ENCODE results near the gene ISL2.

- TF ChIP-seq POLR2A (IDR thresholded peaks at IDR 0.05), result peak; percentile 63
- TF ChIP-seq, protein P1, sequence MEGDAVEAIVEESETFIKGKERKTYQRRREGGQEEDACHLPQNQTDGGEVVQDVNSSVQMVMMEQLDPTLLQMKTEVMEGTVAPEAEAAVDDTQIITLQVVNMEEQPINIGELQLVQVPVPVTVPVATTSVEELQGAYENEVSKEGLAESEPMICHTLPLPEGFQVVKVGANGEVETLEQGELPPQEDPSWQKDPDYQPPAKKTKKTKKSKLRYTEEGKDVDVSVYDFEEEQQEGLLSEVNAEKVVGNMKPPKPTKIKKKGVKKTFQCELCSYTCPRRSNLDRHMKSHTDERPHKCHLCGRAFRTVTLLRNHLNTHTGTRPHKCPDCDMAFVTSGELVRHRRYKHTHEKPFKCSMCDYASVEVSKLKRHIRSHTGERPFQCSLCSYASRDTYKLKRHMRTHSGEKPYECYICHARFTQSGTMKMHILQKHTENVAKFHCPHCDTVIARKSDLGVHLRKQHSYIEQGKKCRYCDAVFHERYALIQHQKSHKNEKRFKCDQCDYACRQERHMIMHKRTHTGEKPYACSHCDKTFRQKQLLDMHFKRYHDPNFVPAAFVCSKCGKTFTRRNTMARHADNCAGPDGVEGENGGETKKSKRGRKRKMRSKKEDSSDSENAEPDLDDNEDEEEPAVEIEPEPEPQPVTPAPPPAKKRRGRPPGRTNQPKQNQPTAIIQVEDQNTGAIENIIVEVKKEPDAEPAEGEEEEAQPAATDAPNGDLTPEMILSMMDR (IDR thresholded peaks at IDR 0.05), result no peak
- peak; percentile 48 for TF ChIP-seq POLR2AphosphoS5 (IDR thresholded peaks at IDR 0.05)
Observed at GRCh38 chr15:76336254-76337058, at the start of gene ISL2.

Data from prostate gland (tissue), 2 donors.